Measurements from ENCODE around the gene ZFHX3.

DNA sequence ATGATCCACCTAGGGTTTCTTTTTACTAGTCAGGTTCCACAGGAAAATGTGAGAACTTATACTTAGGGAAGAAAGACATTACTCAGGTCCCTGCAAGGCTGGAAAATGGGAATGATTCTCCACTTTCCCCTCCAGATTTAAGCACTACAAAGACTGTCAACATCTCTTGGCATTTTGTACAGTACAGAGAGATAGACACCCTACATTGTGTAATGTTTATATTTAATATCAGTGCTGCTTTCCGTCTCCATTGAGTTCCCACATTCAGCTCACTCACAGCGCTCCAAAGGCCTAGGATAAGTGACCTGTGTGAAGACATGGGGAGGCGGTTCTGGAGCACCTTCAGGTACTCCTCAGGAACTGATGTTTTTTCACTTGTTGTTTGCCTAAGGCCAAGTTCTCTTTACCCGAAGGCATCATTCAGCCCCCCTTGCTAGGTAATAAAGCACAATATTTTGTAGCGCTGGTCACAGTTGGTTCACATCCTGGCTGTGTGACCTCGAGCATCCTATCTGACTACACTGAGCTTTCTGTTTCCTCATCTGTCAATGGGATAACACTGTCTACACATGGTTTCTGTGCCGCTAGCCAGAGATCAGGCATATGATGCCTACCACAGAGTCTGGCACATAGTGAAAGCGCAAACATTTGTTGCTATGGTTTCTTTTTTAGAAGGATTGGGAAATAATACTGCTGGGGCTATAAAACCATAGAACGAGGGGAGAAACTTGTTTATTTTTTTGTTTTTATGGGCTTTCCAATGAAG is 226.6 kb downstream of the ZFHX3 start:
- TF ChIP-seq, protein P1, sequence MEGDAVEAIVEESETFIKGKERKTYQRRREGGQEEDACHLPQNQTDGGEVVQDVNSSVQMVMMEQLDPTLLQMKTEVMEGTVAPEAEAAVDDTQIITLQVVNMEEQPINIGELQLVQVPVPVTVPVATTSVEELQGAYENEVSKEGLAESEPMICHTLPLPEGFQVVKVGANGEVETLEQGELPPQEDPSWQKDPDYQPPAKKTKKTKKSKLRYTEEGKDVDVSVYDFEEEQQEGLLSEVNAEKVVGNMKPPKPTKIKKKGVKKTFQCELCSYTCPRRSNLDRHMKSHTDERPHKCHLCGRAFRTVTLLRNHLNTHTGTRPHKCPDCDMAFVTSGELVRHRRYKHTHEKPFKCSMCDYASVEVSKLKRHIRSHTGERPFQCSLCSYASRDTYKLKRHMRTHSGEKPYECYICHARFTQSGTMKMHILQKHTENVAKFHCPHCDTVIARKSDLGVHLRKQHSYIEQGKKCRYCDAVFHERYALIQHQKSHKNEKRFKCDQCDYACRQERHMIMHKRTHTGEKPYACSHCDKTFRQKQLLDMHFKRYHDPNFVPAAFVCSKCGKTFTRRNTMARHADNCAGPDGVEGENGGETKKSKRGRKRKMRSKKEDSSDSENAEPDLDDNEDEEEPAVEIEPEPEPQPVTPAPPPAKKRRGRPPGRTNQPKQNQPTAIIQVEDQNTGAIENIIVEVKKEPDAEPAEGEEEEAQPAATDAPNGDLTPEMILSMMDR (IDR thresholded peaks at IDR 0.05 in 2 of 3, conservative IDR thresholded peaks at IDR 0.05 in 1 of 3; ENCODE audit: insufficient read depth in 2 of 3, low read depth in 1 of 3, low read length in 3 of 3), result no peak
- no peak for TF ChIP-seq POLR3A (IDR thresholded peaks at IDR 0.05; ENCODE audit: borderline replicate concordance, extremely low read depth, insufficient read depth, insufficient read length)
- TF ChIP-seq, protein P2, sequence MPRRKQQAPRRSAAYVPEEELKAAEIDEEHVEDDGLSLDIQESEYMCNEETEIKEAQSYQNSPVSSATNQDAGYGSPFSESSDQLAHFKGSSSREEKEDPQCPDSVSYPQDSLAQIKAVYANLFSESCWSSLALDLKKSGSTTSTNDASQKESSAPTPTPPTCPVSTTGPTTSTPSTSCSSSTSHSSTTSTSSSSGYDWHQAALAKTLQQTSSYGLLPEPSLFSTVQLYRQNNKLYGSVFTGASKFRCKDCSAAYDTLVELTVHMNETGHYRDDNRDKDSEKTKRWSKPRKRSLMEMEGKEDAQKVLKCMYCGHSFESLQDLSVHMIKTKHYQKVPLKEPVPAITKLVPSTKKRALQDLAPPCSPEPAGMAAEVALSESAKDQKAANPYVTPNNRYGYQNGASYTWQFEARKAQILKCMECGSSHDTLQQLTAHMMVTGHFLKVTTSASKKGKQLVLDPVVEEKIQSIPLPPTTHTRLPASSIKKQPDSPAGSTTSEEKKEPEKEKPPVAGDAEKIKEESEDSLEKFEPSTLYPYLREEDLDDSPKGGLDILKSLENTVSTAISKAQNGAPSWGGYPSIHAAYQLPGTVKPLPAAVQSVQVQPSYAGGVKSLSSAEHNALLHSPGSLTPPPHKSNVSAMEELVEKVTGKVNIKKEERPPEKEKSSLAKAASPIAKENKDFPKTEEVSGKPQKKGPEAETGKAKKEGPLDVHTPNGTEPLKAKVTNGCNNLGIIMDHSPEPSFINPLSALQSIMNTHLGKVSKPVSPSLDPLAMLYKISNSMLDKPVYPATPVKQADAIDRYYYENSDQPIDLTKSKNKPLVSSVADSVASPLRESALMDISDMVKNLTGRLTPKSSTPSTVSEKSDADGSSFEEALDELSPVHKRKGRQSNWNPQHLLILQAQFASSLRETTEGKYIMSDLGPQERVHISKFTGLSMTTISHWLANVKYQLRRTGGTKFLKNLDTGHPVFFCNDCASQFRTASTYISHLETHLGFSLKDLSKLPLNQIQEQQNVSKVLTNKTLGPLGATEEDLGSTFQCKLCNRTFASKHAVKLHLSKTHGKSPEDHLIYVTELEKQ (CRISPR knock-in tag; IDR thresholded peaks at IDR 0.05), result no peak
- TF ChIP-seq, protein P3, sequence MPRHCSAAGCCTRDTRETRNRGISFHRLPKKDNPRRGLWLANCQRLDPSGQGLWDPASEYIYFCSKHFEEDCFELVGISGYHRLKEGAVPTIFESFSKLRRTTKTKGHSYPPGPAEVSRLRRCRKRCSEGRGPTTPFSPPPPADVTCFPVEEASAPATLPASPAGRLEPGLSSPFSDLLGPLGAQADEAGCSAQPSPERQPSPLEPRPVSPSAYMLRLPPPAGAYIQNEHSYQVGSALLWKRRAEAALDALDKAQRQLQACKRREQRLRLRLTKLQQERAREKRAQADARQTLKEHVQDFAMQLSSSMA (CRISPR knock-in tag; IDR thresholded peaks at IDR 0.05), result no peak
- no peak for TF ChIP-seq PML (IDR thresholded peaks at IDR 0.05; ENCODE audit: low read length)

All from K562 (cell line).